ENCODE data around the gene CRIP2. TPM values are rescaled to one million over a fixed set of nuclear protein-coding genes. Genes with fewer than 3 reads are reported as not detected.

Gene CRIP2
- total RNA-seq, 1 donor from 2014 or later: 88.0 TPM

GRCh38 chr14:105485739-105486162 is 11.1 kb downstream of the CRIP2 start:
- FAIRE-seq (no peak), DNase-seq (ENCODE audit: low spot score in 2 of 2) (no peak)

DNA sequence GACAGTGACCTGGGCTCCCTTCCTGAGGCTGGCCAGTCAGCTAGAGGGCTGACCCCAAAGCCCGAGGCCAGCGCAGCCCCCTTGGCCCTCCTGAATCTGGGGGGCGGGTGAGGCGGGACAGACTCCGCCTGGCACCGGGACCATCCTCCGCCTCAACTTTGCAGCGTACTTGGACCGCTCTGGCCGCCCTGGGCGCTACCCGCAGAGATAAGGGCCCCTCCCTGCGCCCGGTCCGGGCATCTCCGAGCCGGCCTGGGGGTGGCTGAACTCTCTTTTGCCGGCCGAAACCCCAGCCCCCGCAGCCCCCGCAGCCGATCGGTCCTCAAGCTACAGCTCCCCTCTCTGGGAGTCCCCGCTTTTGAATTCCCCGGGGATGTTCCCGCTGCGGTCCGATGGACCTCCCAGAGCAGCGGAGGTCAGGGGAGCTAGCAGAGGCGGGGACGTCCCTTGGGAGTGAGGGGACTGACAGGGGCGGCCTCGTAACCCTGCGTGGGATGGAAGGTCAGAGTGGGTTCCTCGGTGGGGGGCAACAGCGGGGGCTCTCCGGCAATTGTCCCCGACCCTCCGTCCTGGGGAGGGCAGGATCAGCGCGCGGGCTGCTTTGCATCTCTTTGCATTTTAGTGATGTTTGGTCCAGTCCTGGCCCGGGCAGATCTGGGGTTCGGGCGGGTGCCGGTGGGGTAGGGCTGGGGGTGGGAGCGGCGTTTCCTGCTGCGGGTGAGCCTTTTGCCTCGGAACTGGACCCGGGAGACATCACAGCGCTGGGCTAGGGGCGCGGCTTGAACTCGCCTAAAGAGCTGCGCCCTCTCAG is 11.7 kb downstream of the CRIP2 start, which contains the start of gene CRIP1:
Gene CRIP1 (plus strand): TSS at position 724 of the 811 bp plus-strand sequence. CDS start 374 bp downstream, outside the sequence.
- FAIRE-seq (no peak), DNase-seq (ENCODE audit: low spot score in 2 of 2) (no peak)

- FAIRE-seq (no peak), DNase-seq (ENCODE audit: low spot score in 2 of 2) (no peak)
These were observed 12.4 kb downstream of the CRIP2 start for GRCh38 chr14:105486974-105487448.

- no peak for DNase-seq (ENCODE audit: low spot score in 2 of 2)
- no peak for FAIRE-seq
These were observed 12.9 kb downstream of the CRIP2 start for GRCh38 chr14:105487449-105487985.

DNA sequence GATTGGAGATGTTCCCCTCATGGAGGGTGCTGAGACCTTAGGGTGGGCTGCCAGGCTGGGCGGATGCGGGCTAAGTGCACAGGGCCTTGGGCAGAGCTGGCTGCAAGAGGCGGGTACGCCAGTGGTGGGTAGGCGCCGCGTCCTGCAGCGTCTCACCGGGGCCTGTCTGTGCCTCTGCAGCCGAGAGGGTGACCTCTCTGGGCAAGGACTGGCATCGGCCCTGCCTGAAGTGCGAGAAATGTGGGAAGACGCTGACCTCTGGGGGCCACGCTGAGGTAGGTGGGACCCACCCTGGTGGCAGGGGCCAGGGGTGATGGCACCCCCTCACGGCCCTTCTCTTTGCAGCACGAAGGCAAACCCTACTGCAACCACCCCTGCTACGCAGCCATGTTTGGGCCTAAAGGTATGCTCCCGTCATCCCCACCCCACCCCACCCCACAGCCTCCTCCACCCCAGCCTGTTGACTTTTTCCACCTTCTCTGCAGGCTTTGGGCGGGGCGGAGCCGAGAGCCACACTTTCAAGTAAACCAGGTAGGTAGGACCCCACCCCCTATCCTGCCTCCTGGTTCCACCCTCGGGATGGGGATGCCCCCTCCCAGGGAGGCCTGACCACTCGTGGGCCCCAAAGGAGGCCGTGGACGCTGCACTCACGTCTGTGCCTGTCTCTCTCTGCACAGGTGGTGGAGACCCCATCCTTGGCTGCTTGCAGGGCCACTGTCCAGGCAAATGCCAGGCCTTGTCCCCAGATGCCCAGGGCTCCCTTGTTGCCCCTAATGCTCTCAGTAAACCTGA is 13.6 kb downstream of the CRIP2 start:
- FAIRE-seq: no peak

GRCh38 chr14:105488781-105489541 is 14.3 kb downstream of the CRIP2 start:
- FAIRE-seq: no peak

More for the DNA sequence above, 13.6 kb downstream of the CRIP2 start:
- no peak for DNase-seq (ENCODE audit: low spot score in 2 of 2)

DNA sequence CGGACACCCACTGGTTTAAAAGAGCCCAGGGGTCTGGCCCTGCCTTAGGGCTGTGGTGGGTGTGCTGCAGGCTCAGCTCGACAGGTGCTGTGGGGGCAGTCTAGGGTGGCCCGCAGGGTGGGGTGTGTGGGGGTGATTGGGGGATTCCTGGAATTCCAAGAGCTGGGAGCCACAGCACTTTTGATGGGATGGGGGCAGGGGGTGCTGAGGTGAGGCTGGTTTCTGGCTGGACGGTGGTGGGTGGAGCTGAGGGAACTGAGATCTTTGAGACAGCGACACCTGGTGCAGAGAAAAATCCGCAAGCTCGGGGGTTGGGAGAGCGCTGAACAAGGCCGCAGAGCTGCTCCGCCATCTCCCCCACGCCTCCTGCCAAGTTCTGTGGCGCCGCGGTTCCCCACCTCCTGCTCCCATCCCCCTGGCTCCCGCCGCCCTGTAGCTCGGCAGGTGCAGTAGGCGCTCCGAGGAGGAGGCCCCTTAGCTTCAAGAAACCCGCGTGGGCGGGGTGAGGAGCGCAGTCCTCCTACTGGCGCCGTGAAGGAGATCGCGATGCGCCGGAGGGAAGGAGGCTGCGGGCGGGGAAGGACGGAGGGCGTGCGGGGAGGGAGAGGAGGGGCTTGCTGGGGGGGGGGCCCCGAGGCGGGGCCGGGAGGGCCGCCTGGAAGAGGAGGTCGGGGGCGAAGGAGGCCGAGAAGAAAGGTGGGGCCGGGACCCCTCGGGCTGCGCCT is 15.1 kb downstream of the CRIP2 start:
- DNase-seq (ENCODE audit: low spot score in 2 of 2) (peak; percentile 79 to 80), FAIRE-seq (no peak)

More at GRCh38 chr14:105488781-105489541, 14.3 kb downstream of the CRIP2 start:
- no peak for DNase-seq (ENCODE audit: low spot score in 2 of 2)

- no peak for FAIRE-seq
These were observed 15.6 kb downstream of the CRIP2 start for GRCh38 chr14:105490267-105490571.

GRCh38 chr14:105490572-105491365 is 16.1 kb downstream of the CRIP2 start, which contains the start of gene TEDC1:
TEDC1 (plus strand) TSS chr14:105491246; CDS start chr14:105491376, 130 bp downstream.
- FAIRE-seq: peak; percentile 97
- peak; percentile 98 for DNase-seq (ENCODE audit: low spot score in 2 of 2)

More at GRCh38 chr14:105490267-105490571, 15.6 kb downstream of the CRIP2 start:
- no peak for DNase-seq (ENCODE audit: low spot score in 2 of 2)

GRCh38 chr14:105491366-105491973 is 16.8 kb downstream of the CRIP2 start:
- DNase-seq (ENCODE audit: low spot score in 2 of 2) (peak in 1 of 2 donors; percentile 69), FAIRE-seq (no peak)

DNA sequence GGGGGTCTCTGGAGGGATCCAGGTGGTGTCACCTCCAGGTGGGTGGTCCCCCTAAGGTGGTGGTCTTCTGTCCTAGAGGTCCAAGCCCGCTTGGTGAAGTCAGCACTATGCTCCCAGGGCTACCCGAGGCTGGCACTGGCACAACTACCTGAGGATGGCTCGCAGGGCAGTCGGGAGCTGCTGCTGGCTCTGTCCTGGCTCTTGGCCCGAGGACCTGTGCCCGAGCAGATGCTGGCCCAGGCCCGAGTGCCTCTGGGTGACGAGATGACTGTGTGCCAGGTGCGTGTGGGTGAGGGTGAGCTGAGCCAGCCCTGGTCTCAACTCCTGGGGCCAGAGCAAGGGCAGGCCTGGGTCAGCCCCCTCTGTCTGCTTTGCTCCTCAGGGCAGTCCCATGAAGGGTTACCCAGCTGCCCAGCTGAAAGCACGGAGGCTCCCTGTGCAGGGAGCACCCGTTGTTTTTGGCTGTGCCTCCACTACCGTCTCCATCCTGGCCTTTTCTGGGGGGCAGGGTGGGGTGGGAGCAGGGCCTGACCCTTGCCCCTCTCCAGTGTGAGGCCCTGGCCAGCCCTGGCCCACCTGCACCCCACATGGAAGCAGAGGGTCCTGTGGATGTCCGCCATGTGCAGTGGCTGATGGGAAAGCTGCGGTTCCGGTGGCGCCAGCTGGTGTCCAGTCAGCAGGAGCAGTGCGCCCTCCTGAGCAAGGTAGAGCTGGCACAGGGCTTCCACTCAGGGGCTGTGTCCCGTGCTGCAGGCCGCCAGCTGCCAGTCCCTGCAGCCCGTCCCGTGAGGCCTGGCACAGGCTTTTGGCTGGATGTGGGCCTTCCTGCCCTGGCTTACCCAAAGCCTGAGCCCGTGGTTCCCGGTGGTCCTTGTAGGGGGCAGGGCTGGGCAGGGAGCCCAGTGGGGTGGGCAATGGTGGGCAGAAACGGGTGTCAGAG is 17.7 kb downstream of the CRIP2 start:
- no peak for FAIRE-seq
- DNase-seq (ENCODE audit: low spot score in 2 of 2): no peak

DNA sequence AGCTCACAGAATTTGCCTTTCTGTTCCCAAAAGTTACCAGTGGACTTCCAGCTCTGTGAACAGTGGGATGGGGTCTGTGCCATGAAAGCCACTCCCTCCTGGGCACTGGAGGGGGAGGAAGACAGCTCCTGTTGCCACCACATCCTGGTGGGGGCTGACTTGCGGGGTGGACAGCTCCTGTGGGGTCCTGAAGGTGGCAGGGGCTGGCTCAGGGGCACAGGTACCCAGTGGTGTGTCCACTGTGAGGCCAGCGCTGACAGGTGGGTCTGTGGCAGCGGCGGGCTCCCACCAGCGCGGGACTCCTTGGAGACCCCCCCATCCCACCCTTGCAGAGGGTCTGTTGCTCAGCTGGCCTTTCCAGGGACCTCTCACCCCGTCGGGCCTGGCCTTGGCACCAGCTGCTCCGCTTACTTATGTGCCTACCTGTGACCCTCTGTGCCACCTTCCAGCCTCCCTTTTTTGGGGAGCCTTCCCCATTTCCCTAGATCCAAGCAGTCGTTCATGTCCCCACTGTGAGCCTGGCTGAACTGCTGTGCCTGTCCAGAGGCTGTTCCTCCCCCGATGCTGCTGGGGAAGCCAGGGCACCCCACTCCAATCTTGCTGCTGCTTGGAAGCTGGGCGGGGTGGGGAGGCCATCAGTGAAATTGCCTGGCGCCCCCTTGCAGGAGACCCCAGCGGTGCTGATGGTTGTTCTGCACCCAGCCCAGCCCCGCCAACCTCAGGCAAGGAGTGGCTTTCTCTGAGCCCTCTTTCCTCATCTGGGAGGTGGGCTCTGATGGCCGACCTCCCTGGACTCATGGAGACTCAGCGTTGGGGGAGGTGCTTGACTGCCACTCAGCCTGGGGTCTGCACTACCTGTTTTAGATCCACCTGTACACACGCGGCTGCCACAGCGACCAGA is 18.6 kb downstream of the CRIP2 start:
- DNase-seq (ENCODE audit: low spot score in 2 of 2) (no peak), FAIRE-seq (no peak)

GRCh38 chr14:105493921-105494605 is 19.4 kb downstream of the CRIP2 start:
- DNase-seq (ENCODE audit: low spot score in 2 of 2): no peak
- no peak for FAIRE-seq

GRCh38 chr14:105494606-105494929 is 19.9 kb downstream of the CRIP2 start:
- FAIRE-seq: no peak
- DNase-seq (ENCODE audit: low spot score in 2 of 2): no peak

DNA sequence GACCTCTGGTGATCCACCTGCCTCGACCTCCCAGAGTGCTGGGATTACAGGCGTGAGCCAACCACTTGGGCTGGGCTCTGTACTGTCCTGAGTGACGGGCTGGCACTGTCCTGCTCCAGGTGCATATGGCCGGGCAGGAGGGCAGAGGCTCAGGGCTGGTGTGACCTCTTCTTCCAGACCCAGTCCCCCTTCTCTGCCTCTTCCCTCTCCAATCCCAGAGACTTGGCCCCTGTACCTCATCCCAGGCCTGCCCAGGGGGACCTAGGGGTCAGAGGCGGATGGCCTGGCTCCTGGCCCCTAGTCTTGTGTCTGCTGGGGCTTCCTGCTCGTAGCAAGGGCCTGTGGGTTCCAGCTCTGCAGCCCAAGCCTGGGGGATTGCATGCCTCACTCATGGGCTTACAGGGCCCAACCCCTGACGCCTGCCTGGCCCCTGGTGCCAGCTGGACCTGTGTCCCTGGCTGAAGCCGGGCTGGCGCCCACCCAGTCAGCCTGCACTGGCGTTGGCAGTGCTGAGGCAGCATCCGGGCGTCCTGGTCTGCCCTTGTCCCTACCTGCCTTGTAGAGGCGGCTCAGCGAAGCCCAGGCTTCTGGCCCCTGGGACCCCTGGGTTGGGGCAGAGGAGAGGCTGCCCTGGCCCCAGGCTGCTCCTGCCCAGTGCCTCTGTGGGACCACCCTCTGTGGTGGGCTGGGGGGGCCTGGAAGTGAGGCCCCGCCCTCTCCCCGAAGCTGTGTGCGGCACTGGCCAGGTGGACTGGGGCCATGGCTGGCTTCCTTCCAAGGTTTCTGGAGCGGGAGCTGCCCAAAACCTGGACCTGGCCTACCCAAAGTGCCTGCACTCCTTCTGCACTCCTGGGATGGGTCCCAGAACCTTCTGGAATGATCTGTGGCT is 20.7 kb downstream of the CRIP2 start:
- DNase-seq (ENCODE audit: low spot score in 2 of 2): no peak
- no peak for FAIRE-seq

Data from frontal cortex (tissue), 4 donors.